Uterus (tissue), 4 donors: ENCODE results near the gene B3GNT3. TPM values are rescaled to one million over a fixed set of nuclear protein-coding genes. Genes with fewer than 3 reads are reported as not detected.

ENCODE experiments used
- DNase-seq, 2 donors: peaks; one replicate each; pipeline ENCODE4 v3.0.0-alpha.2; 2019 to 2020
- H3K27ac ChIP-seq, 2 donors: fragments of 200-600 bp; sonication (generic); 1 replicate in 1 of 2; 2 replicates in 1 of 2; pipeline ENCODE4 v1.5.1; 2016 to 2018
- H3K27me3 ChIP-seq, 2 donors: fragments of 200-600 bp; sonication (generic); one replicate each; pipeline ENCODE4 v1.5.1; 2018 to 2019; ENCODE audit warnings: control low read depth in 1 of 2
- H3K36me3 ChIP-seq, 2 donors: fragments of 200-600 bp; sonication (generic); one replicate each; pipeline ENCODE4 v1.5.1; 2019; ENCODE audit warnings: control low read depth in 1 of 2
- H3K4me1 ChIP-seq, 2 donors: fragments of 200-600 bp; sonication (generic); one replicate each; pipeline ENCODE4 v1.5.1; 2018 to 2019; ENCODE audit warnings: control low read depth in 1 of 2
- H3K4me3 ChIP-seq, 2 donors: fragments of 200-600 bp; sonication (generic); 1 replicate in 1 of 2; 2 replicates in 1 of 2; pipeline ENCODE4 v1.5.1; 2018 to 2019; ENCODE audit warnings: mild to moderate bottlenecking in 1 of 2
- H3K9me3 ChIP-seq, 2 donors: fragments of 200-600 bp; sonication (generic); one replicate each; pipeline ENCODE4 v1.5.1; 2019; ENCODE audit warnings: control low read depth in 1 of 2
- CTCF ChIP-seq, 4 experiments: fragments of 200-600 bp in 2 of 4; fragments of 450-650 bp in 2 of 4; sonication (generic) in 2 of 4; IDR thresholded peaks; one replicate each; pipeline ENCODE4 v1.5.1; 2016 to 2019; ENCODE audit warnings: antibody characterized with exemption in 4 of 4, mild to moderate bottlenecking in 2 of 4, moderate library complexity in 1 of 4
- POLR2A ChIP-seq, 2 donors: fragments of 450-650 bp; IDR thresholded peaks; one replicate each; pipeline ENCODE4 v1.6.1; 2016; ENCODE audit warnings: antibody characterized with exemption in 2 of 2, mild to moderate bottlenecking in 1 of 2, moderate library complexity in 1 of 2
- intact Hi-C: fragments of 100-400 bp; cut with DNase I; formaldehyde crosslinking; loops from one replicate; pipeline ENCODE4 v1.15.1; 2023; ENCODE audit warnings: low total_unique reads
- total RNA-seq, 4 donors: library from RNA; depleted of rRNA in 3 of 4; stranded (reverse); fragments of >200 nt in 3 of 4; gene quantifications; one replicate each; pipeline versions ENCODE4 v1.1.0 to v1.2.4, GENCODE V29; 2014 to 2023
- donor health status: DM: yes; HTN: yes; CAD: no.

The B3GNT3 gene
- total RNA-seq, 4 donors from 2014 or later: 1.4 TPM; not detected in 3

- TF ChIP-seq CTCF (IDR thresholded peaks at IDR 0.05): no peak
- no peak for TF ChIP-seq POLR2A (IDR thresholded peaks at IDR 0.05)
- no peak for DNase-seq
- Histone ChIP-seq H3K36me3 (no peaks in the 10 kb centered on the region), H3K27me3 (no peaks in the 10 kb centered on the region), H3K4me3 (no peak overlapping the region), H3K27ac (no peak overlapping the region), H3K4me1 (no peaks in the 10 kb centered on the region), H3K9me3 (no peaks in the 10 kb centered on the region)
- intact Hi-C loops: no loop called here
Observed at GRCh38 chr19:17758515-17758914, 36.4 kb upstream of the B3GNT3 start.

DNA sequence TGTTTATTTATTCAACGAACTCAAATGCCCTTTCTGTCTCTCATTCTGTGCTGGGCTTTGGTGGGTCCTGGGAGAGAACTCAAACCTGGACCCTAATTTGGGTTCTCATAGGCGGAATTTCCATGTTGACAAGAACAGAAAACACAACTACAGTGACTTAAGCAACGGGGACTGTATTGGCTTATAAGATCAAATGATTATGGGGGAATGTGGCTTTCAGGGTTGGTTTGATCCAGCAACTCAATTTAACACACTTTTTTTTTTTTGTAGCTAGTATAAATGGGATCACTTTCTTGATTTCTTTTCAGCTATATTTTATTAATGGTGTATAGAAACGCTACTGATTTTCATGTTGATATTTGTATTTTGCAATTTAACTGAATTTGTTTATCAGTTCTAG is 33.8 kb upstream of the B3GNT3 start:
- H3K4me3 ChIP-seq: no peak overlapping the region
- H3K36me3 ChIP-seq: no peaks in the 10 kb centered on the region
- H3K9me3 ChIP-seq: no peaks in the 10 kb centered on the region
- no peak for DNase-seq
- no peak overlapping the region for H3K27ac ChIP-seq
- intact Hi-C loops: no loop called here
- H3K4me1 ChIP-seq: no peaks in the 10 kb centered on the region
- TF ChIP-seq CTCF (IDR thresholded peaks at IDR 0.05) (no peak), POLR2A (IDR thresholded peaks at IDR 0.05) (no peak)
- no peaks in the 10 kb centered on the region for H3K27me3 ChIP-seq

DNA sequence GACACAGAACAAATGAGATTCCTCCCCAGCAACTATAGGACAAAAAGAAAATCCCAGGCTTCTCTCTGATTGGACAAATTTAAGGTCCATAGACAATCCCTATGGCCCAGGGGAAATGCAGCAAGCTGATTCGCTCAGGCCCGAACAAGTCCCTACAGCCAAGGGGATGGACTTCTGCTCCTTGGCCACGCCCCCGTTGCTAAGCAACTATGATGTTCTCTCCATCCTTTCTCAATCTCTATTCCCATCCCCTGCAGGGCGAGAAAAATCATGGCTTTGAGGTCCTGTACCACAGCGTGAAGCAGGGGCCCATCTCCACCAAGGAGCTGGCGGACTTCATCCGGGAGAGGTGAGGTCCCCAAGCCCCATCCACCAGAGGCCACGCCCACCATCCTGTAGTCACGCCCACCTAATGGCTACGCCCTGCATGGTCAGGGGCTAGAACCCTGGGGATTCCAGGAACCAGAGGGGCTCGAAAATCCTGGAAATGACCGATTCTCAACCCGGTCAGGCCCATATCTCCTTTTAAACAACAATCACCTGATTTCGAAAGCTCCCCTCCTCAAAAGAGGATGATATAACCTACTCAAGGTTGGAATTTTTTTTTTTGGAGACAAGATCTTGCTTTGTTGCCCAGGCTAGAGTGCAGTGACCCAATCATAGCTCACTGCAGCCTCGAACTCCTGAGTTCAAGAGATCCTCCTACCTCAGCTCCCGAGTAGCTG is 32.3 kb upstream of the B3GNT3 start:
- Histone ChIP-seq H3K27me3 (no peaks in the 10 kb centered on the region), H3K9me3 (no peaks in the 10 kb centered on the region), H3K4me3 (no peak overlapping the region), H3K27ac (no peak overlapping the region), H3K4me1 (no peaks in the 10 kb centered on the region), H3K36me3 (no peaks in the 10 kb centered on the region)
- intact Hi-C loops: no loop called here
- TF ChIP-seq CTCF (IDR thresholded peaks at IDR 0.05) (no peak), POLR2A (IDR thresholded peaks at IDR 0.05) (no peak)
- no peak for DNase-seq

GRCh38 chr19:17764348-17764747 is 30.6 kb upstream of the B3GNT3 start:
- no peak for DNase-seq
- no peaks in the 10 kb centered on the region for H3K27me3 ChIP-seq
- H3K4me1 ChIP-seq: no peaks in the 10 kb centered on the region
- H3K36me3 ChIP-seq: no peaks in the 10 kb centered on the region
- H3K27ac ChIP-seq: no peak overlapping the region
- TF ChIP-seq CTCF (IDR thresholded peaks at IDR 0.05) (no peak), POLR2A (IDR thresholded peaks at IDR 0.05) (no peak)
- H3K9me3 ChIP-seq: no peaks in the 10 kb centered on the region
- intact Hi-C loops: no loop called here
- H3K4me3 ChIP-seq: no peak overlapping the region

DNA sequence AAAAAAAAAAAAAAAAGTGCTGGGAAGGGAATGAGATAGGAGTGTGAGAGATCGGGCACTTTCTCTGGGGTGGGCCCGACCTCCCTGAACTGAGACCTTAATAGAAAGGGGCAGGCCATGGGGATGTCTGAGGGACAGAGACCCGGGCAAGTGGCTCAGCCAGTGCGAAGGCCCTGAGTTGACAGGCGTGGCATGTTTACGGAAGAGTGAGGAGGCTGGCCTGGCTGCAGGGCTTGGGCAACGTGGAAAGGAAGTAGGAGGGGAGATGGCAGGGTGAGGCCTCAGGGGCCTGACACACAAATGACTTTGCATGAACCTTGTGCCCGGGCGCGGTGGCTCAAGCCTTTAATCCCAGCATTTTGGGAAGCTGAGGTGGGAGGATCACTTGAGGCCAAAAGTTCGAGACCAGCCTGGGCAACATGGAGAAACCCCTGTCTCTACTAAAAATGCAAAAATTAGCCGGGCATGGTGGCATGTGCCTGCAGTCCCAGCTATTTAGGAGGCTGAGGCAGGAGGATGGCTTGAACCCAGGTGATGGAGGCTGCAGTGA is 29.8 kb upstream of the B3GNT3 start:
- no peaks in the 10 kb centered on the region for H3K4me1 ChIP-seq
- DNase-seq: no peak
- no peak for TF ChIP-seq POLR2A (IDR thresholded peaks at IDR 0.05)
- no peak for TF ChIP-seq CTCF (IDR thresholded peaks at IDR 0.05)
- no peaks in the 10 kb centered on the region for H3K36me3 ChIP-seq
- no peaks in the 10 kb centered on the region for H3K27me3 ChIP-seq
- H3K4me3 ChIP-seq: no peak overlapping the region
- H3K27ac ChIP-seq: no peak overlapping the region
- intact Hi-C loops: no loop called here
- H3K9me3 ChIP-seq: no peaks in the 10 kb centered on the region
